H7 (cell line): ENCODE results near the gene ARHGAP45. TPM values are rescaled to one million over a fixed set of nuclear protein-coding genes. Genes with fewer than 3 reads are reported as not detected.

ENCODE experiments used
- DNase-seq: peaks from one replicate; pipeline ENCODE4 v3.0.0; 2012
- H3K27me3 ChIP-seq: 2 replicates; pipeline ENCODE4 v1.6.0; 2011; ENCODE audit warnings: mild to moderate bottlenecking, low read length; ENCODE audit not compliant: control insufficient read depth, insufficient read depth
- H3K36me3 ChIP-seq: replicated peaks from 2 replicates; pipeline ENCODE4 v1.5.1; 2011; ENCODE audit warnings: low read length; ENCODE audit not compliant: control insufficient read depth, insufficient read depth
- H3K4me3 ChIP-seq: 2 replicates; pipeline ENCODE4 v1.5.1; 2011; ENCODE audit warnings: low read depth, mild to moderate bottlenecking, control low read depth, low read length, moderate library complexity; ENCODE audit not compliant: insufficient read depth
- total RNA-seq: library from RNA; depleted of rRNA; stranded (reverse); fragments of >200 nt; shearing (Covaris generic); gene quantifications from 2 replicates; pipeline ENCODE4 v1.2.3, GENCODE V29; 2014; rRNA removed

ARHGAP45 gene
- total RNA-seq, 1 experiment from 2014 or later: 46.0 TPM

- Histone ChIP-seq H3K4me3 (no peak overlapping the region), H3K27me3 (no peaks in the 10 kb centered on the region), H3K36me3 (no peaks in the 10 kb centered on the region)
- no peak for DNase-seq
These were observed 67.5 kb downstream of the ARHGAP45 start for GRCh38 chr19:1134431-1134830.

DNA sequence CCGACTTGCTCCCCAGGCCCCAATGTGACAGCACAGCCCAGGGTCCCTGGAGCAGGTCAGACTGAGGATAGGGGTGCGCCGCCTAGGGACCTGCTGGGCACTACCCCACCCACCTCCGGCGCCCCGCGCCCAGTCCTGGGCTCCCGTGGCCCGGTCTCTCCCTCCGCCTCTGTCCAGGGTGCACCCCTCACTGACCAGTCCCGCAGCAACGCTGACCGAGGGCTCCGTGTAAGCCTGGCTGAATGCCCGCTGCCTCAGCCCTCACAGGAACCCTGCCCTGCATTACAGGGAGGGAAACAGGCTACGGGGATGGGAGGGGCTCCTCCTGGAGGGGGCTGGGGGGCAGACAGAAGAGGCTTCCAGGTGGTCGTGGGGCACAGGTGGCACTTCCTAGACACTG, 68.5 kb downstream of the ARHGAP45 start:
- Histone ChIP-seq H3K4me3 (no peak overlapping the region), H3K27me3 (no peaks in the 10 kb centered on the region), H3K36me3 (no peaks in the 10 kb centered on the region)
- no peak for DNase-seq

GRCh38 chr19:1136201-1136600, 69.2 kb downstream of the ARHGAP45 start:
- no peak for DNase-seq
- no peak overlapping the region for H3K4me3 ChIP-seq
- H3K36me3 ChIP-seq: no peaks in the 10 kb centered on the region
- no peaks in the 10 kb centered on the region for H3K27me3 ChIP-seq

Other genes with a start within 250 kb of the ARHGAP45 start
- 52.0 and 53.8 TPM in 2 replicates for gene PLPPR3, start 245.2 kb upstream of the ARHGAP45 start, total RNA-seq
- 0.85 and 1.3 TPM in 2 replicates for gene AZU1, start 239.3 kb upstream of the ARHGAP45 start, total RNA-seq
- gene PRTN3, start 226.2 kb upstream of the ARHGAP45 start, total RNA-seq: 0.66 TPM in 1 of 2 replicates, not detected in the other
- not detected in 2 replicates for gene ELANE, start 214.9 kb upstream of the ARHGAP45 start, total RNA-seq
- gene CFD, start 207.5 kb upstream of the ARHGAP45 start, total RNA-seq: 1.4 and 1.5 TPM in 2 replicates
- gene MED16, start 174.0 kb upstream of the ARHGAP45 start, total RNA-seq: 29.5 and 36.2 TPM in 2 replicates
- gene RNU6-9, start 173.7 kb upstream of the ARHGAP45 start, total RNA-seq: not detected in 2 replicates
- 47.5 and 49.9 TPM in 2 replicates for gene R3HDM4, start 153.9 kb upstream of the ARHGAP45 start, total RNA-seq
- 0.67 and 1.4 TPM in 2 replicates for gene KISS1R, start 149.8 kb upstream of the ARHGAP45 start, total RNA-seq
- 85.4 and 92.6 TPM in 2 replicates for gene ARID3A, start 141.1 kb upstream of the ARHGAP45 start, total RNA-seq
- 107 and 140 TPM in 2 replicates for gene WDR18, start 82.8 kb upstream of the ARHGAP45 start, total RNA-seq
- 0.03 and 0.07 TPM in 2 replicates for gene GRIN3B, start 66.7 kb upstream of the ARHGAP45 start, total RNA-seq
- 153 and 185 TPM in 2 replicates for gene TMEM259, start 46.0 kb upstream of the ARHGAP45 start, total RNA-seq
- not detected in 2 replicates for gene RNU6-2, start 45.6 kb upstream of the ARHGAP45 start, total RNA-seq
- gene CNN2, start 40.6 kb upstream of the ARHGAP45 start, total RNA-seq: 440 and 495 TPM in 2 replicates
- gene ABCA7, start 27.1 kb upstream of the ARHGAP45 start, total RNA-seq: 17.9 and 19.7 TPM in 2 replicates
- 226 and 283 TPM in 2 replicates for gene POLR2E, start 28.2 kb downstream of the ARHGAP45 start, total RNA-seq
- gene GPX4, start 36.8 kb downstream of the ARHGAP45 start, total RNA-seq: 620 and 671 TPM in 2 replicates
- 31.4 and 41.3 TPM in 2 replicates for gene SBNO2, start 107.1 kb downstream of the ARHGAP45 start, total RNA-seq
- 96.3 and 99.0 TPM in 2 replicates for gene STK11, start 138.6 kb downstream of the ARHGAP45 start, total RNA-seq
- 6.7 and 9.8 TPM in 2 replicates for gene CBARP, start 170.8 kb downstream of the ARHGAP45 start, total RNA-seq
- gene ATP5F1D, start 174.6 kb downstream of the ARHGAP45 start, total RNA-seq: 44.7 and 53.1 TPM in 2 replicates
- gene MIDN, start 181.4 kb downstream of the ARHGAP45 start, total RNA-seq: 35.1 and 50.3 TPM in 2 replicates
- 219 and 221 TPM in 2 replicates for gene CIRBP, start 202.2 kb downstream of the ARHGAP45 start, total RNA-seq
- gene FAM174C, start 208.4 kb downstream of the ARHGAP45 start, total RNA-seq: 78.0 and 83.1 TPM in 2 replicates
- 12.4 and 20.2 TPM in 2 replicates for gene EFNA2, start 218.7 kb downstream of the ARHGAP45 start, total RNA-seq